Stimulated activated effector memory CD8-positive, alpha-beta T cell treated with anti-CD3 and anti-CD28 coated beads, Interleukin-12 subunit alpha, Interleukin-12 subunit beta, amount 100 ng/mL, for 72 hours (primary cell): Measurements from ENCODE around the gene TPO.

Experiments used
- ATAC-seq: fragments of 150-1000 bp; cut with Tn5 transposase; 2 replicates; pipeline ENCODE4 v1.10.0; 2021
- DNase-seq, 2 donors: peaks; one replicate each; pipeline ENCODE4 v3.0.0; 2021 to 2022; ENCODE audit warnings: low spot score in 2 of 2
- H3K27ac Mint-ChIP-seq: one replicate; pipeline ENCODE4 v1.8.0; 2022; ENCODE audit warnings: mild to moderate bottlenecking, mixed read lengths
- H3K36me3 Mint-ChIP-seq: one replicate; pipeline ENCODE4 v1.8.0; 2022; ENCODE audit warnings: mild to moderate bottlenecking, mixed read lengths
- H3K4me1 Mint-ChIP-seq: one replicate; pipeline ENCODE4 v1.8.0; 2022; ENCODE audit warnings: mixed read lengths
- H3K4me3 Mint-ChIP-seq: one replicate; pipeline ENCODE4 v1.8.0; 2022; ENCODE audit warnings: mild to moderate bottlenecking, mixed read lengths
- H3K9me3 Mint-ChIP-seq: one replicate; pipeline ENCODE4 v1.8.0; 2022; ENCODE audit warnings: mixed read lengths

TPO gene

DNA sequence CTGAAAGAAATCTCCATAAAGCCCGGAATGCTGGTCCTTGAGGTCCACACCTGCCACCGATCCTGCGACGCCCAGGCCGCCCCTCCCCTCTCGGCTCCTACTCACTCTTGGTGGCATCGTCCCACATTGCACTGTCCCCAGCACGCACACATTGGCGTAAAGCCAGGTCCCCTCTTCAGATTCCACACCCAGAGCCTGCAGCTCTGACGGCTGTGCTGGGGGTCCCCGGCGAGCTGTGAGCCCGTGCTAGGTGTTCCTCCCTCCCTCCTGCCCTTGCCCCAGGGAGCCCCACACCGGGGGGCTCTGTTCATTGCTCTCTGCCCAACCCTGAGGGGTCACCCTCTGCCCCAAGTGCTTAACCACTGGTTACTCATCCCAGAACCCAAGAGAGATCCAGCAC is 8.5 kb downstream of the TPO start:
- Mint-ChIP-seq H3K4me3 (no peak overlapping the region), H3K9me3 (no peaks in the 10 kb centered on the region), H3K27ac (no peak overlapping the region), H3K4me1 (no peaks in the 10 kb centered on the region), H3K36me3 (no peaks in the 10 kb centered on the region)
- DNase-seq (no peak), ATAC-seq (peak; percentile 37)

DNA sequence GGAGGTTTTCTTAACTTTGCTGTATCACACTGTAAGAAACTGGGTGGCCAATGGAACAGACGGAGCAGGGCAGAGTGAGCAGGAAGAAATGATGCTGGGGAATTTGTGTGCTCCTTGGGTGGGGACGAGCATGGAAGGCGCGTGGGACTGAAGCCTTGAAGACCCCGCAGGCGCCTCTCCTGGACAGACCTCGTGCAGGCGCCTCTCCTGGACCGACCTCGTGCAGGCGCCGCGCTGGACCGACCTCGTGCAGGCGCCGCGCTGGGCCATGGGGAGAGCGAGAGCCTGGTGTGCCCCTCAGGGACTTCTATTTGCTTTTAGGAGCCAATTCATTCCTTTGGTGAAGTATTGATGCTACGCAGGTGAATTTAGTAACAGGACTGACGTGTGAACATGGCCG is 8.9 kb downstream of the TPO start:
- Mint-ChIP-seq H3K9me3 (no peaks in the 10 kb centered on the region), H3K4me3 (no peak overlapping the region), H3K36me3 (no peaks in the 10 kb centered on the region), H3K4me1 (no peaks in the 10 kb centered on the region), H3K27ac (no peak overlapping the region)
- ATAC-seq: no peak
- DNase-seq: no peak

- no peaks in the 10 kb centered on the region for H3K36me3 Mint-ChIP-seq
- ATAC-seq (no peak), DNase-seq (no peak)
- no peaks in the 10 kb centered on the region for H3K9me3 Mint-ChIP-seq
- H3K27ac Mint-ChIP-seq: no peak overlapping the region
- H3K4me3 Mint-ChIP-seq: no peak overlapping the region
- no peaks in the 10 kb centered on the region for H3K4me1 Mint-ChIP-seq
Measured at GRCh38 chr2:1422716-1423285, 9.5 kb downstream of the TPO start.

DNA sequence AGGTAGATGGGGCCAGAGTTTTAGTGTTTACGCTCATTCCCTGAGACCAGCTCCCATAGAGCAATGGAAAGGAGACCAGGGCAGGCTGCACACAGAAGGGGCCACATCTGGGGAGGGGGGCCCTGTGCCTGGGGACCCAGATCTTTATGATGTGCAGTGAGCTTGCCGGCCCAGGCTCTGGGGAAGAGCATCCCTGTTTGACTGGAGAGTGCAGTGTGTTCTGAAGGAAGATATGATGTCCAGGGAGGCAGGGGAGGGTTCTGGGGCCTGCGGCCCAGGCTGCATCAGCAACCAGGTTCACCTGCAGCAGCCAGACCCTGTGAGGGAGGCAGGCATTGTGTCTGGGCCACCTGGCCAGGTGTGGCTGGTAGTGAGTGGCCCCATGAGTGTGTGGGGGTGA is 13.8 kb downstream of the TPO start:
- Mint-ChIP-seq H3K36me3 (no peaks in the 10 kb centered on the region), H3K27ac (no peak overlapping the region), H3K4me1 (no peaks in the 10 kb centered on the region), H3K9me3 (no peaks in the 10 kb centered on the region), H3K4me3 (no peak overlapping the region)
- DNase-seq (no peak), ATAC-seq (peak; percentile 29)

GRCh38 chr2:1429895-1430294 is 16.6 kb downstream of the TPO start:
- Mint-ChIP-seq H3K4me3 (no peak overlapping the region), H3K9me3 (no peaks in the 10 kb centered on the region), H3K36me3 (no peaks in the 10 kb centered on the region), H3K4me1 (no peaks in the 10 kb centered on the region), H3K27ac (no peak overlapping the region)
- no peak for ATAC-seq
- no peak for DNase-seq

DNA sequence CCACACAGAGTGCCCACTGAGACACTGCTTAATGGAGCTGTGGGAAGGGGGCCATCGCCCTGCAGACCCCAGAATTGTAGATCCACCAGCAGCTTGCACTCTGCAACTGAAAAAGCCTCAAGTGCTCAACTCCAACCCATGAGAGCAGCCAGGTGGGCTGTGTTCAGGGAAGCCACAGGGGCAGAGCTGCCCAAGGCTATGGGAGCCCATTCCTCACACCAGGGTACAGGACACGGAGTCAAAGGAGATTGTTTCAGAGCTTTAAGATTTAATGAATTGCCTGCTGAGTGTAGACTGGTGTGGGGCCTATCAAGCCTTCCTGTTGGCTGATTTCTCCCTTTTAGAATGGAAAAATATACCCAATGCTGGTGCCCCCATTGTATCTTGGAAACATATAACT is 17.2 kb downstream of the TPO start:
- no peak for ATAC-seq
- Mint-ChIP-seq H3K4me3 (no peak overlapping the region), H3K4me1 (no peaks in the 10 kb centered on the region), H3K27ac (no peak overlapping the region), H3K9me3 (no peaks in the 10 kb centered on the region), H3K36me3 (no peaks in the 10 kb centered on the region)
- no peak for DNase-seq

DNA sequence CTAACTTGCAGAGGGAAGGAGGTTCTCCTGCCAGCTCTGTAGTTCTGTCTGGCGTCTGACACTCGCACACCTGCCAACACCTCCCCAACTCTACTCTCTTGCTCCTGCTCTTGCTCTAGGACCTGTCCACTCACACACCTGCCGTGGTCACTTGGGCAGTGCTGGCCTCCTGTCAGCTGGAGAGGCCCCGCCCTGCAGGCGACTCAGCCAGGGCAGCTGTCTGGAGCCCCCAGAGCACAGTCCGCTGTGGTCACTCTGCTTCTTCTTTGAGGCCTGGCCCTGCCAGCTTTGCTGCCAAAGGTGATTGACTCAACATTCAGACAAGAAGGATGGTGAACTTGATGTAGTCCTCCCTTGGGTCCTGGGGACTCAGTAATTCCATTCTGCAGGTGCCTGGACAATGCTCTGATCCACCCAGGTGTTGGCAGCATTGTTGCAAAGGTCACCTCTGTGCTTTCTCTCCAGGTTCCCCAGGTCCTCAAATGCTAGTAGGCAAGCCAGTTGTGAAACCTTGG is 18.7 kb downstream of the TPO start:
- H3K27ac Mint-ChIP-seq: no peak overlapping the region
- H3K4me1 Mint-ChIP-seq: no peaks in the 10 kb centered on the region
- no peak for ATAC-seq
- no peaks in the 10 kb centered on the region for H3K9me3 Mint-ChIP-seq
- DNase-seq: no peak
- H3K36me3 Mint-ChIP-seq: no peaks in the 10 kb centered on the region
- no peak overlapping the region for H3K4me3 Mint-ChIP-seq

GRCh38 chr2:1432726-1433125 is 19.5 kb downstream of the TPO start:
- Mint-ChIP-seq H3K9me3 (no peaks in the 10 kb centered on the region), H3K4me1 (no peaks in the 10 kb centered on the region), H3K36me3 (no peaks in the 10 kb centered on the region), H3K27ac (no peak overlapping the region), H3K4me3 (no peak overlapping the region)
- ATAC-seq (no peak), DNase-seq (no peak)

- Mint-ChIP-seq H3K9me3 (no peaks in the 10 kb centered on the region), H3K4me1 (no peaks in the 10 kb centered on the region), H3K36me3 (no peaks in the 10 kb centered on the region)
Measured at GRCh38 chr2:1436369-1436768, 23.1 kb downstream of the TPO start.

GRCh38 chr2:1437101-1437500 is 23.8 kb downstream of the TPO start:
- H3K27ac Mint-ChIP-seq: no peak overlapping the region
- no peaks in the 10 kb centered on the region for H3K9me3 Mint-ChIP-seq
- ATAC-seq (no peak), DNase-seq (no peak)
- H3K4me1 Mint-ChIP-seq: no peaks in the 10 kb centered on the region
- no peak overlapping the region for H3K4me3 Mint-ChIP-seq
- H3K36me3 Mint-ChIP-seq: no peaks in the 10 kb centered on the region

More at GRCh38 chr2:1436369-1436768, 23.1 kb downstream of the TPO start:
- DNase-seq: no peak
- ATAC-seq: no peak
- Mint-ChIP-seq H3K27ac (no peak overlapping the region), H3K4me3 (no peak overlapping the region)

- no peak overlapping the region for H3K4me3 Mint-ChIP-seq
- H3K36me3 Mint-ChIP-seq: no peaks in the 10 kb centered on the region
- no peaks in the 10 kb centered on the region for H3K9me3 Mint-ChIP-seq
- H3K4me1 Mint-ChIP-seq: no peaks in the 10 kb centered on the region
- ATAC-seq (no peak), DNase-seq (no peak)
- H3K27ac Mint-ChIP-seq: no peak overlapping the region
Measured at GRCh38 chr2:1437537-1437936, 24.3 kb downstream of the TPO start.

DNA sequence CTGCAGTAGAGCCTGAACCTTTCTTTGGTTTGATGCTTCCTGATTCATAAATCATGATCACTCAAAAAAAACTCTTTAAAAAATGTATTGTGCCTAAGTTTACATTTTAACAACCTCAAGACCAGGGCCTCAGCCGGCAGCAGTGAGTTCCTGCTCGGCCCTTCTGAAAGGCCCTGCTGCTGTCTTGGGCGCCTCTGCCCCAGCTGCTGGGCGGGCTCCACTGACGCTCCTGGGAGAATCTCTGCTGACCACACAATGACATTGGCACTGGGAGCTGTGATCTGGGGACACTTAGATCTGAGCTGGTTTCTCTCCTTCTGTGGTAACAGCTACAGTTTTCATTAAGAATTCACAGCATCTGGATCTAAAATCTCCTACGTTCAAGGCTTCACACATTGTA is 25.7 kb downstream of the TPO start:
- H3K4me3 Mint-ChIP-seq: no peak overlapping the region
- H3K27ac Mint-ChIP-seq: no peak overlapping the region
- ATAC-seq: no peak

DNA sequence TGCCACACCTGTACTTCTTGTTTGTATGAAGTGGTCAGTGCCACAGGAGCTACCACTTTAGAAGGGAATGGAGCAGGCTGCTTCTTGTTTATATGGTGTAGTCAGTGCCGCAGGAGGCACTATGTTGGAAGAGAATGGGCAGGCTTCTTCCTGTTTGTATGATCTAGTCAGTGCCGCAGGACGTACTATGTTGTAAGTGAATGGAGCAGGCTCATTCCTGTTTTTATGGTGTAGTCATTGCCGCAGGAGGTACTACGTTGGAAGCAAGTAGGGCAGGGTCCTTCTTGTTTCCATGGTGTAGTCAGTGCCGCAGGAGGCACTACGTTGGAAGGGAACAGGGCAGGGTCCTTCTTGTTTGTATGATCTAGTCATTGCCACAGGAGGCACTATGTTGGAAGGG is 27.3 kb downstream of the TPO start:
- Mint-ChIP-seq H3K4me1 (no peaks in the 10 kb centered on the region), H3K36me3 (no peaks in the 10 kb centered on the region), H3K9me3 (no peaks in the 10 kb centered on the region), H3K4me3 (no peak overlapping the region), H3K27ac (no peak overlapping the region)
- ATAC-seq: peak; percentile 13
- no peak for DNase-seq

More for the DNA sequence above, 25.7 kb downstream of the TPO start:
- no peak for DNase-seq
- no peaks in the 10 kb centered on the region for H3K36me3 Mint-ChIP-seq
- no peaks in the 10 kb centered on the region for H3K9me3 Mint-ChIP-seq
- no peaks in the 10 kb centered on the region for H3K4me1 Mint-ChIP-seq

DNA sequence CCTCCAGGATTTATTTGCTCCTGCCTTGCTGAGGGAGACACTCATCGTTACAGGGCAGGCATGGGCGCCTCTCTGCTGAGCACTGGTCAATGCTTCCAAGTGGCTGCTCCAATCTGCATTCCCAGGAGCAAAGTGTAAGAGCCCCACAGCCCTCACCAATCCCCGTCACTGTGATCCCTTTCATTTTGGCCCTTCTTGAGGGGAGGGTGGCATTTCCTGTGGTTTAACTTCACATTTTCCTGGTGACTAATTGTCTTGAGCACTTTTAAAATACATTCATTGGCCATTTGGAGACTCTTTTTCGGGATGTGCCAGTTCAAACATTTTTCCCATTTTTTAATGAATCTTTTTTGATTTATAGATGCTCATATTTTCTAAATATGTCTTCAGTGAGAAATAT is 33.0 kb downstream of the TPO start:
- Mint-ChIP-seq H3K9me3 (no peaks in the 10 kb centered on the region), H3K4me3 (no peak overlapping the region), H3K4me1 (no peaks in the 10 kb centered on the region), H3K27ac (no peak overlapping the region), H3K36me3 (no peaks in the 10 kb centered on the region)
- no peak for ATAC-seq
- no peak for DNase-seq

DNA sequence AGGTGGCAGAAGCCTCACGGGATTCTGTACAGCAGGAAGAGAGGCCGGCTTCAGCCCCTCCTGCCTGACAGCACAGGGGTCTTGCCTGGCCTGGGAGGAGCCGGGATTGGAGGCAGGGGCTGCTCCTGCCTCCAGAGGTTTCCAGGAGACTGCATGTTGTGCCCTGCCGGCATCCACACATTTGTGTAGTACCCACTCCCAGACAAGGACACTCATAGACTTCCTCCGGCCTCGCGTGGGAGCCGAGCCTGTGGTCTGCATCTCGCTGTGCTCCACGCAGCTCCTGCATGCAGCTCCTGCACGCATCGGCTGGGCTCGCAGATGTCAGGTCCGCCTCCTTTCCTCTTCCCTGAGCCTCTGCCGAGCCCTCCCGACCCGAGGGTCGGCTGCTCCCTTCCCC is 34.7 kb downstream of the TPO start:
- H3K36me3 Mint-ChIP-seq: no peaks in the 10 kb centered on the region
- DNase-seq (no peak), ATAC-seq (peak; percentile 37)
- H3K27ac Mint-ChIP-seq: no peak overlapping the region
- H3K9me3 Mint-ChIP-seq: no peaks in the 10 kb centered on the region
- H3K4me3 Mint-ChIP-seq: no peak overlapping the region
- H3K4me1 Mint-ChIP-seq: no peaks in the 10 kb centered on the region

DNA sequence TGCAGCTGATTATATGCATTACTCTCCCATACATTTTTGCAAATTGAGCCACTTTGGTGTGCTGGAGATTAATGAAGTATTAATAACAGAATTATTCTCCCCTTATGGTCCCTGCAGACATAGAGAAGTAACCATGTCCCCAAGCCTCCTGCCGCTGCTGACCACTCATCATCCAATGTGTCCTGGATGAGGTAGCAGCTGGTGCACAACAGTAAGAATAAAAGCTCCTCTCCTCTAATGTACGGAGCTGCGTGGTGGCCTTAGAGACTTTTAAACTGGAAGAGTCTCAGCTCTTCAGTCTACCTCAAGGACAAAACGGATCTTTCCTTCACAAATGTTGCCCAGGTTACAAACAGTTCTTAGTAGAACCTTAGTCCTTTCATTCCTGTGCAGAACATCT is 37.7 kb downstream of the TPO start:
- Mint-ChIP-seq H3K4me1 (no peaks in the 10 kb centered on the region), H3K9me3 (no peaks in the 10 kb centered on the region), H3K27ac (no peak overlapping the region), H3K4me3 (no peak overlapping the region), H3K36me3 (no peaks in the 10 kb centered on the region)
- DNase-seq: no peak
- no peak for ATAC-seq

GRCh38 chr2:1451422-1451821 is 38.2 kb downstream of the TPO start:
- no peak overlapping the region for H3K27ac Mint-ChIP-seq
- DNase-seq: no peak
- no peak for ATAC-seq
- no peaks in the 10 kb centered on the region for H3K9me3 Mint-ChIP-seq
- no peak overlapping the region for H3K4me3 Mint-ChIP-seq
- H3K36me3 Mint-ChIP-seq: no peaks in the 10 kb centered on the region
- no peaks in the 10 kb centered on the region for H3K4me1 Mint-ChIP-seq
